ENCODE results near the gene PATE4.
"Not testable (repeated sequence)": the region's sequence is repeated elsewhere in the genome, so short reads cannot be mapped to it uniquely, and the experiment has no call there.

The PATE4 gene

GRCh38 chr11:125807909-125808308 lies 25.2 kb upstream of the PATE4 start:
- DNase-seq (ENCODE audit: extremely low read depth, low read depth) = no peak
- TF ChIP-seq CTCF (IDR thresholded peaks at IDR 0.05; ENCODE audit: low read depth, low read length) = no peak

GRCh38 chr11:125835748-125836147 lies 2.6 kb downstream of the PATE4 start:
- no peak for TF ChIP-seq CTCF (IDR thresholded peaks at IDR 0.05; ENCODE audit: low read depth, low read length)
- DNase-seq (ENCODE audit: extremely low read depth, low read depth) = no peak

GRCh38 chr11:125842321-125842948 lies 9.3 kb downstream of the PATE4 start:
- no peak for DNase-seq (ENCODE audit: extremely low read depth, low read depth)
- no peak for TF ChIP-seq CTCF (IDR thresholded peaks at IDR 0.05; ENCODE audit: low read depth, low read length)

- no peak for DNase-seq (ENCODE audit: extremely low read depth, low read depth)
- TF ChIP-seq CTCF (IDR thresholded peaks at IDR 0.05; ENCODE audit: low read depth, low read length) = no peak
Observed at GRCh38 chr11:125846188-125846587, 13.1 kb downstream of the PATE4 start.

GRCh38 chr11:125857670-125858069 lies 24.6 kb downstream of the PATE4 start:
- DNase-seq (ENCODE audit: extremely low read depth, low read depth) = not testable (repeated sequence)

GRCh38 chr11:125862786-125863185 lies 29.7 kb downstream of the PATE4 start:
- not testable (repeated sequence) for DNase-seq (ENCODE audit: extremely low read depth, low read depth)

- DNase-seq (ENCODE audit: extremely low read depth, low read depth) = not testable (repeated sequence)
Observed at GRCh38 chr11:125865354-125865753, 32.2 kb downstream of the PATE4 start.

GRCh38 chr11:125869521-125869920 lies 36.4 kb downstream of the PATE4 start:
- DNase-seq (ENCODE audit: extremely low read depth, low read depth) = no peak
- TF ChIP-seq CTCF (IDR thresholded peaks at IDR 0.05; ENCODE audit: low read depth, low read length) = no peak

GRCh38 chr11:125871391-125872137 lies 38.4 kb downstream of the PATE4 start:
- DNase-seq (ENCODE audit: extremely low read depth, low read depth) = no peak
- peak; percentile 48 for TF ChIP-seq CTCF (IDR thresholded peaks at IDR 0.05; ENCODE audit: low read depth, low read length)
